Sigmoid colon (tissue), 7 donors: ENCODE data around the gene PIK3R1. TPM values are rescaled to one million over a fixed set of nuclear protein-coding genes. Genes with fewer than 3 reads are reported as not detected.

Experiments
- DNase-seq: peaks from one replicate; pipeline ENCODE4 v3.0.0-alpha.2; 2019
- H3K27ac ChIP-seq, 4 donors: fragments of 200-600 bp; sonication (generic); one replicate each; pipeline ENCODE4 v1.5.1; 2016 to 2019; ENCODE audit warnings: mild to moderate bottlenecking in 1 of 4
- H3K27me3 ChIP-seq, 3 donors: fragments of 200-600 bp; sonication (generic); one replicate each; pipeline ENCODE4 v1.5.1; 2019; ENCODE audit warnings: mild to moderate bottlenecking in 1 of 3
- H3K36me3 ChIP-seq, 4 donors: fragments of 200-600 bp; sonication (generic); one replicate each; pipeline ENCODE4 v1.5.1; 2016 to 2019
- H3K4me1 ChIP-seq, 4 donors: fragments of 200-600 bp; sonication (generic); one replicate each; pipeline ENCODE4 v1.5.1; 2017 to 2019
- H3K4me3 ChIP-seq, 4 donors: fragments of 200-600 bp; sonication (generic); one replicate each; pipeline ENCODE4 v1.5.1; 2017 to 2019; ENCODE audit warnings: mild to moderate bottlenecking in 2 of 4, moderate library complexity in 1 of 4
- H3K9me3 ChIP-seq, 4 donors: fragments of 200-600 bp in 3 of 4; sonication (generic) in 3 of 4; one replicate each; pipeline versions ENCODE4 v1.5.1 to v1.6.1; 2013 to 2019
- EP300 ChIP-seq, 4 donors: sonication (generic); formaldehyde crosslinking; IDR thresholded peaks; one replicate each; pipeline ENCODE4 v1.6.1; 2017; ENCODE audit warnings: antibody characterized with exemption in 4 of 4
- POLR2A ChIP-seq, 2 donors: fragments of 450-650 bp; IDR thresholded peaks; one replicate each; pipeline ENCODE4 v1.6.1; 2016; ENCODE audit warnings: antibody characterized with exemption in 2 of 2, mild to moderate bottlenecking in 2 of 2, moderate library complexity in 2 of 2
- POLR2AphosphoS5 ChIP-seq, 4 donors: sonication (generic); formaldehyde crosslinking; IDR thresholded peaks; one replicate each; pipeline ENCODE4 v1.6.1; 2017; ENCODE audit warnings: antibody characterized with exemption in 4 of 4
- WGBS, 2 donors: extraction: QIAGEN DNeasy Blood & Tissue Kit; methylation state at CpG; one replicate each; pipeline ENCODE4 v1.1.7; 2013; 5-methylcytosine and 5-hydroxymethylcytosine counted together
- intact Hi-C: fragments of 100-400 bp; cut with DNase I; formaldehyde crosslinking; loops from one replicate; pipeline ENCODE4 v1.15.1; 2023
- polyA plus RNA-seq, 3 donors: library from polyadenylated mRNA; stranded (reverse); fragments of 200-250 nt; gene quantifications; one replicate each; pipeline ENCODE4 v1.2.3, GENCODE V29; 2013
- total RNA-seq, 4 donors: library from RNA; depleted of rRNA; stranded (reverse); fragments of >200 nt; gene quantifications; one replicate each; pipeline ENCODE4 v1.1.0, GENCODE V29; 2016
- TF ChIP-seq, protein P1 (sequence below), 4 experiments: fragments of 450-650 bp in 3 of 4; fragments of 200-600 bp in 1 of 4; IDR thresholded peaks; one replicate each; pipeline ENCODE4 v1.5.1; 2016 to 2019; ENCODE audit warnings: antibody characterized with exemption in 4 of 4, mild to moderate bottlenecking in 3 of 4, moderate library complexity in 2 of 4
- donor health status: healthy with polysubstance abuse.
- donor health status: Bipolar disorder and iron deficiency.
- donor health status: healthy.

The PIK3R1 gene
- total and polyA plus RNA-seq, 7 donors, result 9.2 to 227 (median 177) TPM

DNA sequence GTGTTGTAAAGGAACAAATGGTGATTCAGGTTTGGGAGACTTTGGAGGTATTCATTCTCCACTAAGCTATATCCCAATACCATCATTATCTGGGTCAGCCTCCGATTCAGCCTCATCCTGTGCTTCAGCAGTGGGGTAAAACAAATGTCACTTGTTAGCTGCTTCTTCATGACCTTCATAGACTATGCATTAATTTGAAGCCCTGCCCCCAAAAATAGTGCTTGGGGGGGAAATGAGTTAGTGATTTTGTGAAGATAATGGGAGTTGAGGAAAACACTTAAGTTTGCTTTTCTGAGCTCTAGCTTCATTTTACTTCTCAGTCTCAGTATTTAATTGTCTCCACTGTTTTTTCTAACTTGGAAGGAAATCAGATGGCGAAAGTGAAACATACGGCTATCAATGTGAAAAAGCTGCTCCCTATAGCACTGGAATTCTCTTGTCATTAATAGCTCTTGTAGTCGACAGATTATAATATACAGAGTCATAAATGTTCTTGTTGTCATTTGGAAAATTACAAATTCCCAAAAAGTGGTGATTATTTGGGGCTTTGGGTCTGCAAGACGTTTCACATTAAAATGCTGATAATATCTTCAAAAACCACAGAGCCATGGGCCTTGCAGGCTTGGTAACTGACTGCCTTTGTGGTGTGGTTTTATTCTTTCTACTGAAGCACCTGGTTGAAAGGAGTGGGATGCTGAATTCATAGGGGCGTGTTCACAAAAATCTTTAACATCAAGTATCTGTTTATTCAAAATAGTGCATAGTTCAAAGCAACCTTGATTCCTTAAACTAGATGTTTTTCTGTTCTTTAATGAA is 40.0 kb downstream of the PIK3R1 start:
- TF ChIP-seq, protein P1, sequence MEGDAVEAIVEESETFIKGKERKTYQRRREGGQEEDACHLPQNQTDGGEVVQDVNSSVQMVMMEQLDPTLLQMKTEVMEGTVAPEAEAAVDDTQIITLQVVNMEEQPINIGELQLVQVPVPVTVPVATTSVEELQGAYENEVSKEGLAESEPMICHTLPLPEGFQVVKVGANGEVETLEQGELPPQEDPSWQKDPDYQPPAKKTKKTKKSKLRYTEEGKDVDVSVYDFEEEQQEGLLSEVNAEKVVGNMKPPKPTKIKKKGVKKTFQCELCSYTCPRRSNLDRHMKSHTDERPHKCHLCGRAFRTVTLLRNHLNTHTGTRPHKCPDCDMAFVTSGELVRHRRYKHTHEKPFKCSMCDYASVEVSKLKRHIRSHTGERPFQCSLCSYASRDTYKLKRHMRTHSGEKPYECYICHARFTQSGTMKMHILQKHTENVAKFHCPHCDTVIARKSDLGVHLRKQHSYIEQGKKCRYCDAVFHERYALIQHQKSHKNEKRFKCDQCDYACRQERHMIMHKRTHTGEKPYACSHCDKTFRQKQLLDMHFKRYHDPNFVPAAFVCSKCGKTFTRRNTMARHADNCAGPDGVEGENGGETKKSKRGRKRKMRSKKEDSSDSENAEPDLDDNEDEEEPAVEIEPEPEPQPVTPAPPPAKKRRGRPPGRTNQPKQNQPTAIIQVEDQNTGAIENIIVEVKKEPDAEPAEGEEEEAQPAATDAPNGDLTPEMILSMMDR (IDR thresholded peaks at IDR 0.05), result no peak
- TF ChIP-seq POLR2A (IDR thresholded peaks at IDR 0.05) (no peak), EP300 (IDR thresholded peaks at IDR 0.05) (no peak), POLR2AphosphoS5 (IDR thresholded peaks at IDR 0.05) (no peak)
- peak overlapping the region; percentile 67 to 83 (median 80) for H3K27ac ChIP-seq
- H3K4me1 ChIP-seq, result peaks cover 0 to 100% (median 99%) of the 10 kb centered on the region in 4 donors
- H3K27me3 ChIP-seq, result no peaks in the 10 kb centered on the region
- intact Hi-C loops, result loop anchor here (5.0 to 10.0 kb wide), 3 partner anchors 563 to 721 kb away; no protein-coding TSS in a partner anchor
- DNase-seq, result no peak
- peak overlapping the region in 2 of 4 donors; percentile 4 to 9 for H3K4me3 ChIP-seq
- WGBS, 2 donors, result 44 to 60% methylated on average over 6 of the region's 6 CpGs
- H3K36me3 ChIP-seq, result no peaks in the 10 kb centered on the region
- H3K9me3 ChIP-seq, result no peaks in the 10 kb centered on the region

DNA sequence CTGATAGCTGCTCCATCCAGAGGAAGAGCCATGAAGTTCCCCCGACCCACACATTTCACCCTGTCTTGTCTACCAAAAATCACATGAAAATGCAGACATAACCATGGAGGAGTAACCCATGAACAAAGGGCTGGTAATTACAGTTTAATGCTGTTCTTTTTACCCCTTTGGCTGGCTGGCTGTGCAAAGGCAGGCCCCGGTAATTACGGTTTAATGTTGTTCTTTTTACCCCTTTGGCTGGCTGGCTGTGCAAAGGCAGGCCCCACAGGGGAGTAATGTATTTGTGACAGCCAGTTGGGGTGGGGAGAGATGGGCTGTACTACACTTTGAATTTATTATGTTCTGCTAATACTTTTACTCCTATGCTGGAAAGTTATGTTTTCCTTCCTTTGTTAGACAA is 41.7 kb downstream of the PIK3R1 start:
- no peak overlapping the region for H3K4me3 ChIP-seq
- no peaks in the 10 kb centered on the region for H3K9me3 ChIP-seq
- WGBS, 2 donors, result 76 to 86% methylated on average over 3 of the region's 3 CpGs
- TF ChIP-seq, protein P1 (IDR thresholded peaks at IDR 0.05), result no peak
- TF ChIP-seq POLR2A (IDR thresholded peaks at IDR 0.05), result no peak
- TF ChIP-seq EP300 (IDR thresholded peaks at IDR 0.05), result no peak
- TF ChIP-seq POLR2AphosphoS5 (IDR thresholded peaks at IDR 0.05), result no peak
- peaks cover 0 to 99% (median 99%) of the 10 kb centered on the region in 4 donors for H3K4me1 ChIP-seq
- no peaks in the 10 kb centered on the region for H3K27me3 ChIP-seq
- intact Hi-C loops, result loop anchor here (5.0 to 10.0 kb wide), 3 partner anchors 565 to 722 kb away; no protein-coding TSS in a partner anchor
- H3K27ac ChIP-seq, result peak overlapping the region; percentile 67 to 83 (median 80)
- DNase-seq, result no peak
- no peaks in the 10 kb centered on the region for H3K36me3 ChIP-seq

DNA sequence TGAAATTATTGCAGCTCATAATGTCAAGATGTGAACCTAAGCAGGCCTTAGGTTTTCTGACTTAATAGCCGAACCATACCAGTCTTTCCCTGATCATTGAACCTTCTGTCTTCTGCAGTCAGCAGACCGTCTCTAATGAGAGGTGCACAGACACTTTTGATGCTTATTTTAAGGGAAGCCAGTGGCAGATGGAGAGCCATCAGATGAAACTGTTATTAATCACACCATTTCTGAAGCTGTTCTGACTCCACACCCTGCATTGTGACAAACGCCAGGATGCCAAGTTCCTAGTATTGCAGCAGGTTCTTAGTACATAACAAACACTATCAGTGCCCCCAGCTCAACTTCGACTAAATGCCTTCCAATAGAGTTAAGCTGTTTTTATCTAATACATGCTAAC is 43.0 kb downstream of the PIK3R1 start:
- Histone ChIP-seq H3K27me3 (no peaks in the 10 kb centered on the region), H3K27ac (peak overlapping the region; percentile 67 to 83 (median 80)), H3K9me3 (no peaks in the 10 kb centered on the region), H3K4me3 (no peak overlapping the region), H3K4me1 (peaks cover 0 to 91% (median 90%) of the 10 kb centered on the region in 4 donors), H3K36me3 (no peaks in the 10 kb centered on the region)
- 68 to 75% methylated on average over 4 of the region's 4 CpGs for WGBS, 2 donors
- TF ChIP-seq POLR2A (IDR thresholded peaks at IDR 0.05) (no peak), EP300 (IDR thresholded peaks at IDR 0.05) (no peak), POLR2AphosphoS5 (IDR thresholded peaks at IDR 0.05) (no peak)
- TF ChIP-seq, protein P1 (IDR thresholded peaks at IDR 0.05), result no peak
- intact Hi-C loops, result loop anchor here (5.0 to 10.0 kb wide), 3 partner anchors 566 to 724 kb away; no protein-coding TSS in a partner anchor
- no peak for DNase-seq

DNA sequence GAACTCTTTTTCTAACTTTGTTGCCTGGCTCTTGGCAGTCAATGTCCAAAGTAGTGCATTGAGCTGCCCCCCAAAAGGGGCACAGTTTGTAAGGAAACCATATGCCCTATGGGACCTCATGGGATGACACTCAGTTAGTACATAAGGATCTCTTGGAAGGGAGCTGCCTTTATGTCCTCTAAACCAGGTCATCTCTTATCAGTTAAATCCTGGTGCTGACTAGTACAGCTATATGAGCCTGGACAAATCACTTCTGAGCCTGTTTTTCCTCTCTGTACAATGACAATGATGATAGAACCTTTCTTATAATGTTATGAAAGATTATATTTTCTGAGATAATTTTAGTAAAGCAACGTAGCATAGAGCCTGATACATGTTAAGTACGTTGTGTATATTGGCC is 44.1 kb downstream of the PIK3R1 start:
- peaks cover 0 to 91% (median 90%) of the 10 kb centered on the region in 4 donors for H3K4me1 ChIP-seq
- no peaks in the 10 kb centered on the region for H3K27me3 ChIP-seq
- 92% methylated on average over 2 of the region's 2 CpGs for WGBS, 2 donors
- no peak for DNase-seq
- no peaks in the 10 kb centered on the region for H3K9me3 ChIP-seq
- H3K4me3 ChIP-seq, result no peak overlapping the region
- intact Hi-C loops, result loop anchor here (5.0 to 10.0 kb wide), 4 partner anchors 232 to 725 kb away; no protein-coding TSS in a partner anchor
- peak overlapping the region; percentile 67 to 83 (median 80) for H3K27ac ChIP-seq
- TF ChIP-seq POLR2A (IDR thresholded peaks at IDR 0.05), result no peak
- no peak for TF ChIP-seq POLR2AphosphoS5 (IDR thresholded peaks at IDR 0.05)
- TF ChIP-seq, protein P1 (IDR thresholded peaks at IDR 0.05), result no peak
- TF ChIP-seq EP300 (IDR thresholded peaks at IDR 0.05), result no peak
- peaks cover 0 to 6% (median 0%) of the 10 kb centered on the region in 4 donors for H3K36me3 ChIP-seq
